Medulla oblongata (tissue), 1 donor: ENCODE data around the gene APC2.
"Not testable (repeated sequence)": the region's sequence is repeated elsewhere in the genome, so short reads cannot be mapped to it uniquely, and the experiment has no call there.

Experiments used
- DNase-seq: peaks from one replicate; pipeline ENCODE4 v3.0.0-alpha.2; 2015; ENCODE audit errors: extremely low spot score

APC2 gene

GRCh38 chr19:1495799-1496713 is 46.1 kb downstream of the APC2 start:
- no peak for DNase-seq

- DNase-seq: no peak
Measured at GRCh38 chr19:1496714-1497577, 47.0 kb downstream of the APC2 start.

GRCh38 chr19:1497578-1498235 is 47.8 kb downstream of the APC2 start:
- DNase-seq: no peak

- not testable (repeated sequence) for DNase-seq
Measured at GRCh38 chr19:1499231-1499630, 49.3 kb downstream of the APC2 start.

- no peak for DNase-seq
Measured at GRCh38 chr19:1501200-1501595, 51.3 kb downstream of the APC2 start.

GRCh38 chr19:1502433-1503088 is 52.6 kb downstream of the APC2 start:
- no peak for DNase-seq

- DNase-seq: peak; percentile 51
Measured at GRCh38 chr19:1503089-1503924, 53.4 kb downstream of the APC2 start.

- no peak for DNase-seq
Measured at GRCh38 chr19:1503925-1504773, 54.2 kb downstream of the APC2 start.

GRCh38 chr19:1505012-1505411 is 55.1 kb downstream of the APC2 start:
- no peak for DNase-seq

- no peak for DNase-seq
Measured at GRCh38 chr19:1505991-1506881, 56.3 kb downstream of the APC2 start.

GRCh38 chr19:1507192-1507660 is 57.3 kb downstream of the APC2 start:
- DNase-seq: no peak

GRCh38 chr19:1507763-1508506 is 58.0 kb downstream of the APC2 start:
- peak; percentile 96 for DNase-seq

GRCh38 chr19:1508507-1508856 is 58.6 kb downstream of the APC2 start:
- DNase-seq: no peak

- DNase-seq: no peak
Measured at GRCh38 chr19:1509602-1510441, 59.9 kb downstream of the APC2 start.

GRCh38 chr19:1510442-1510806 is 60.5 kb downstream of the APC2 start:
- DNase-seq: no peak

GRCh38 chr19:1510807-1511206 is 60.9 kb downstream of the APC2 start:
- DNase-seq: no peak
